SU-DHL-6 (cell line): ENCODE data around the gene HUNK.

Experiments used
- H2AFZ ChIP-seq: fragments of 200-600 bp; sonication (generic); 2 replicates; pipeline ENCODE4 v1.6.1; 2014; ENCODE audit warnings: low read depth, mild to moderate bottlenecking, moderate library complexity, mixed read lengths, antibody characterized with exemption, low read length; ENCODE audit not compliant: severe bottlenecking
- H3F3A ChIP-seq: fragments of 200-600 bp; shearing (Covaris generic); 2 replicates; pipeline ENCODE4 v1.6.0; 2016; ENCODE audit warnings: antibody characterized with exemption, mild to moderate bottlenecking; ENCODE audit not compliant: insufficient read depth
- H3K27ac ChIP-seq: fragments of 200-600 bp; sonication (generic); 2 replicates; pipeline ENCODE4 v1.5.1; 2016; ENCODE audit warnings: low read depth, mild to moderate bottlenecking, low read length, moderate library complexity, mixed read lengths
- H3K27me3 ChIP-seq: fragments of 200-600 bp; sonication (generic), shearing (Covaris generic); 2 replicates; pipeline ENCODE4 v1.6.0; 2014; ENCODE audit warnings: mild to moderate bottlenecking, low read length
- H3K36me3 ChIP-seq: fragments of 200-600 bp; sonication (generic); 2 replicates; pipeline ENCODE4 v1.6.1; 2014; ENCODE audit warnings: mild to moderate bottlenecking, low read length, mixed read lengths
- H3K4me2 ChIP-seq: fragments of 300-600, 200-600 bp; shearing (Covaris generic), sonication (generic); 2 replicates; pipeline ENCODE4 v1.6.0; 2014; ENCODE audit warnings: low read length, low read depth, mild to moderate bottlenecking; ENCODE audit not compliant: poor library complexity, severe bottlenecking
- H3K4me3 ChIP-seq: fragments of 200-600 bp; sonication (generic); 2 replicates; pipeline ENCODE4 v1.5.1; 2014; ENCODE audit warnings: antibody characterized with exemption, low read length, mild to moderate bottlenecking, mixed read lengths; ENCODE audit not compliant: insufficient read depth, poor library complexity, severe bottlenecking
- H3K79me2 ChIP-seq: fragments of 200-600 bp; sonication (generic); 2 replicates; pipeline ENCODE4 v1.6.1; 2014; ENCODE audit warnings: mild to moderate bottlenecking, low read length, moderate library complexity; ENCODE audit not compliant: insufficient read depth
- H3K9ac ChIP-seq: fragments of 200-600 bp; sonication (generic); 2 replicates; pipeline ENCODE4 v1.7.0; 2014; ENCODE audit warnings: mild to moderate bottlenecking, low read length
- H3K9me2 ChIP-seq: fragments of 200-600 bp; sonication (generic); replicated peaks from 2 replicates; pipeline ENCODE4 v1.6.1; 2014; ENCODE audit warnings: low read length; ENCODE audit not compliant: insufficient read depth
- H3K9me3 ChIP-seq: fragments of 200-600 bp; sonication (generic); 2 replicates; pipeline ENCODE4 v1.6.1; 2014; ENCODE audit warnings: low read length, mixed read lengths; ENCODE audit not compliant: insufficient read depth
- H4K20me1 ChIP-seq: fragments of 200-600 bp; sonication (generic); 2 replicates; pipeline ENCODE4 v1.6.1; 2014; ENCODE audit warnings: low read depth, mild to moderate bottlenecking, antibody characterized with exemption, low read length, moderate library complexity, mixed read lengths
- CTCF ChIP-seq: fragments of 200-600 bp; sonication (generic); IDR thresholded peaks from one replicate; pipeline ENCODE4 v1.5.1; 2017; ENCODE audit warnings: antibody characterized with exemption, mild to moderate bottlenecking, low read length, moderate library complexity; ENCODE audit not compliant: insufficient read depth, poor library complexity, severe bottlenecking
- EZH2phosphoT487 ChIP-seq: fragments of 200-600 bp; sonication (generic), shearing (Covaris generic); conservative IDR thresholded peaks from 2 replicates; pipeline ENCODE4 v1.6.1; 2018; ENCODE audit warnings: mild to moderate bottlenecking, antibody characterized with exemption, low read length, moderate library complexity, mixed read lengths

HUNK gene

DNA sequence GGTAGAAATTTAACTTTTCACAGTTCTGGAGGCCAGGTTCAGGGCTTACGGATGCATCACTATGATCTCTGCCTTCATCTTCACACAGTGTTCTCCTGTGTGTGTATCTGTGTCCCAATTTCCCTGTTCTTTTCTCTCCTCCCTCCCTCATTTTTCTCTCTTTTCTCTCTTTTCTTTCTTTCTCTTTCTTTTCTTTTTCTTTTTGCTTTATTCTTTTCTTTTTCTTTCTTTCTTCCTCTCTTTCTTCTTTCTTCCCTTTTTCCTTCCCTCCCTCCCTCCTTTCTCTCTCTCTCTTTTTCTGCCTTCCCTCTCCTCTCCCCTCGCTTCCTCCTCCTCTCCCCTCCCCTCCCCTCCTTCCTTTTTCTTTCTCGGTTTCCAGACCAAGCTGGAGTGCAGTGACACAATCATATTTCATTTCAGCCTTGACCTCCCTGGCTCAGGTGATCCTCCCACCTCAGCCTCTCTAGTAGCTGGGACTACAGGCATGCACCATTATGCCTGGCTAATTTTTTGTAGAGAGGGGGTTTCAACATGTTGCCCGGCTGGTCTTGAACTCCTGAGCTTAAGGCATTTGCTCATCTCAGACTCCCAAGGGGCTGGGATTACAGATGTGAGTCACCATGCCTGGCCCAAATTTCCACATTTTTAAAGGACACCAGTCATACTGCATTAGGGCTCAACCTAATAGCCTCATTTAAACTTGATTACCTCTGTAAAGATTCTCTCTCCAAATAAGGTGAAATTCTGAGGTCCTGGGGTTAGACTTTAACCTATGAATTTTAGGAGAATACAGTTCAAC is 115.9 kb downstream of the HUNK start:
- H3K9ac ChIP-seq, result no peak overlapping the region
- H3K27ac ChIP-seq, result no peak overlapping the region
- H4K20me1 ChIP-seq, result no peaks in the 10 kb centered on the region
- H3K27me3 ChIP-seq, result no peaks in the 10 kb centered on the region
- no peaks in the 10 kb centered on the region for H3F3A ChIP-seq
- no peaks in the 10 kb centered on the region for H3K9me2 ChIP-seq
- TF ChIP-seq EZH2phosphoT487 (no peak), CTCF (no peak)
- H3K36me3 ChIP-seq, result no peaks in the 10 kb centered on the region
- no peak overlapping the region for H3K4me3 ChIP-seq
- no peaks in the 10 kb centered on the region for H3K79me2 ChIP-seq
- H3K9me3 ChIP-seq, result no peaks in the 10 kb centered on the region
- H3K4me2 ChIP-seq, result no peak overlapping the region
- H2AFZ ChIP-seq, result no peak overlapping the region

- no peaks in the 10 kb centered on the region for H3K9me3 ChIP-seq
- no peak overlapping the region for H2AFZ ChIP-seq
- H3K27me3 ChIP-seq, result no peaks in the 10 kb centered on the region
- H3K4me2 ChIP-seq, result no peak overlapping the region
- no peaks in the 10 kb centered on the region for H3K9me2 ChIP-seq
- H3K27ac ChIP-seq, result no peak overlapping the region
- H3K79me2 ChIP-seq, result no peaks in the 10 kb centered on the region
- H3K9ac ChIP-seq, result no peak overlapping the region
- no peaks in the 10 kb centered on the region for H3K36me3 ChIP-seq
- no peak overlapping the region for H3K4me3 ChIP-seq
- H3F3A ChIP-seq, result no peaks in the 10 kb centered on the region
- TF ChIP-seq EZH2phosphoT487 (no peak), CTCF (no peak)
- no peaks in the 10 kb centered on the region for H4K20me1 ChIP-seq
These were observed 118.8 kb downstream of the HUNK start for GRCh38 chr21:31991356-31992331.

DNA sequence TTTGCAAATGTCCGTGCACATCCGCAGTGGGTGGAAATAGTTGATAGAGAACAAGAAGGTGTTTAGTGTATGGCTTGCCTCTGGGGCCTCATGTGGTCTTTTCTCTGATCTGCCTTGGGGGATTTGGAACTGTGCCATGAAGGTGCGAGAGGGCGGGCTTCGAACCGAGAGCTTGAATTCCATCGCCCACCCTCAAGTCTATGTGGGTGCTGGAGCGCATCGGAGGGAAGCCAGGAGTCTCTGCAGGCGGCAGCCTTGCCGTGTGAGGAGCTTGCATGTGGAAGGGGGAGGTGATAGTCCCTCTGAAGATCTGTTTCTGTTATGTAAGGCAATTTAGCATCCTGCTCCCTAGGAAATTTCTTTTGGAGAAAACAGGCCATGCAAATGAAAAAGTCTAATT is 119.6 kb downstream of the HUNK start:
- Histone ChIP-seq H3K27ac (no peak overlapping the region), H3F3A (no peaks in the 10 kb centered on the region), H3K9ac (no peak overlapping the region), H3K9me2 (no peaks in the 10 kb centered on the region), H3K4me2 (no peak overlapping the region), H3K9me3 (no peaks in the 10 kb centered on the region), H3K79me2 (no peaks in the 10 kb centered on the region), H2AFZ (no peak overlapping the region), H4K20me1 (no peaks in the 10 kb centered on the region), H3K27me3 (no peaks in the 10 kb centered on the region), H3K4me3 (no peak overlapping the region), H3K36me3 (no peaks in the 10 kb centered on the region)
- TF ChIP-seq EZH2phosphoT487 (no peak), CTCF (no peak)
